ENCODE data around the gene CCDC187. TPM values are rescaled to one million over a fixed set of nuclear protein-coding genes. Genes with fewer than 3 reads are reported as not detected.
A peak's percentile ranks its signal among the peaks of the same experiment; 100 is the strongest.

Gene CCDC187
- total RNA-seq, 1 experiment from 2014 or later = not detected

GRCh38 chr9:136290508-136291000, 13.3 kb downstream of the CCDC187 start:
- DNase-seq (ENCODE audit: low read depth in 1 of 2, low spot score in 2 of 2) = no peak
- Histone ChIP-seq H3K36me3 (no peaks in the 10 kb centered on the region), H3K4me1 (replicated peaks) (0 out of 2 replicates have a peak, but pooled peaks cover 3% of the 10 kb centered on the region), H3K9me3 (replicated peaks) (no peaks in the 10 kb centered on the region), H3K27ac (no peak overlapping the region), H3K27me3 (replicated peaks) (peaks cover 6% of the 10 kb centered on the region; the same call in 1 of the 2 replicates), H3K4me3 (no peak overlapping the region)

DNA sequence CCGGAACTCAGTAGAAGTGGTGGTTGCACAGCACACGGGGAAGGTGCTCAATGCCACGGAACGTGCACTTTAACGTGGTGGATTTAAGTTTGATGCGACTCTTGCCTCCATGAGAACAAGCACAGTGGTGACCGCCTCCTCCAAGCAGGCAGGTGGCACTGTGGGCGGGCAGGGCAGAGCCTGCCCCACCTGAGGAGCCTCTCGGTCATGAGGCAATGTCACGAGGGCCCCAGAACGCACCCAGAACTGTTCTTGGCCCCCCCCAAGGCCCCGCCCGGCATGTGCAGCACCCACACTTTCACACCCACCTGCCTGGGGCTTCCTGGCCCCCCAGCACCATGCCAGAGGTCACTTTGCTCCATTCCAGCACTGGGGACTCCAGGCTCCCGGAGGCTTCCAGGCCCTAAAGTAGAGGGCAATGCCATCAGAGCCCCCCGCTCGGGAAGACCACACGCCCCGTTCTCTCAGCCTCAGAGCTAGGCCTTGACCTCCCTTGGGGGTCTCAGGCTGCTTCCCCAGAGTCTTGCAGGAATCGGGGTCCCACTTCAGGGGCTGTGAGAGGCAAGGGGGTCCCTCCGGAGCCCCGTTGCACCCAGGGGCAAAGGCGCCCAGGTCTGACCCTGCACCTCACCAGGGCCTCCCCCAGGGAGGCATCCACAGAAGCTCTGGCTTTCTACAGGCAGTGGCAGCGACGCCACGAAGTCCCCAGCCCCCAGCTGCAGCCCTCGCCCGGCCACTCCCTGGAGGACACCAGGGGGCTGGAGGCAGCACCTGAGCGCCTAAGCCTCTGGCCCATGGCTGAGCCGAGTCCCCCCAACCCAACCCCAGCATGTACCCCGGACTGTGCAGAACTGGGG, 14.0 kb downstream of the CCDC187 start:
- no peak overlapping the region for H3K27ac ChIP-seq
- no peaks in the 10 kb centered on the region for H3K36me3 ChIP-seq
- H3K27me3 ChIP-seq (replicated peaks) = peaks cover 6% of the 10 kb centered on the region; the same call in 1 of the 2 replicates
- no peaks in the 10 kb centered on the region for H3K9me3 ChIP-seq (replicated peaks)
- DNase-seq (ENCODE audit: low read depth in 1 of 2, low spot score in 2 of 2) = no peak
- no peak overlapping the region for H3K4me3 ChIP-seq
- 0 out of 2 replicates have a peak, but pooled peaks cover 3% of the 10 kb centered on the region for H3K4me1 ChIP-seq (replicated peaks)

GRCh38 chr9:136287960-136288753, 15.7 kb downstream of the CCDC187 start:
- Histone ChIP-seq H3K4me3 (no peak overlapping the region), H3K4me1 (replicated peaks) (0 out of 2 replicates have a peak, but pooled peaks cover 3% of the 10 kb centered on the region), H3K9me3 (replicated peaks) (no peaks in the 10 kb centered on the region), H3K36me3 (no peaks in the 10 kb centered on the region), H3K27ac (no peak overlapping the region), H3K27me3 (replicated peaks) (peaks cover 10% of the 10 kb centered on the region)
- DNase-seq (ENCODE audit: low read depth in 1 of 2, low spot score in 2 of 2) = no peak

DNA sequence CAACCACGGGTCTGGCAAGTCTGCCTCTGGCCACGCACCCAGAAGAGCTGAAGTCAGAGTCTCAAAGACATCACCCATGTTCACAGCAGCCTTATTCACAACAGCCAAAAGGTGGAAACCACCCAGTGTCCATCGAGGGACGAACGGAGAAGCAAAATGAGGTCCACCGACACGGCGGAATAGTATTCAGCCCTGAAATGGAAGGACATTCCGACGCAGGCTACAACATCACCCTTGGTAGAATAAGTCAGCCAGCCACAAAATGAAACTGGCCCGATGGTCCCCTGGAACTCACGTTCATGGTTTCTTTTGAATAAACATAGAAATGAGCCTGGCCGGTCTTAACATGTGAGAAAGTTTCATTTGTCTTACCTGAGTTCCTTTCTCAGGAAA, 16.9 kb downstream of the CCDC187 start:
- peaks cover 6% of the 10 kb centered on the region for H3K27me3 ChIP-seq (replicated peaks)
- H3K4me3 ChIP-seq = no peak overlapping the region
- H3K9me3 ChIP-seq (replicated peaks) = no peaks in the 10 kb centered on the region

DNA sequence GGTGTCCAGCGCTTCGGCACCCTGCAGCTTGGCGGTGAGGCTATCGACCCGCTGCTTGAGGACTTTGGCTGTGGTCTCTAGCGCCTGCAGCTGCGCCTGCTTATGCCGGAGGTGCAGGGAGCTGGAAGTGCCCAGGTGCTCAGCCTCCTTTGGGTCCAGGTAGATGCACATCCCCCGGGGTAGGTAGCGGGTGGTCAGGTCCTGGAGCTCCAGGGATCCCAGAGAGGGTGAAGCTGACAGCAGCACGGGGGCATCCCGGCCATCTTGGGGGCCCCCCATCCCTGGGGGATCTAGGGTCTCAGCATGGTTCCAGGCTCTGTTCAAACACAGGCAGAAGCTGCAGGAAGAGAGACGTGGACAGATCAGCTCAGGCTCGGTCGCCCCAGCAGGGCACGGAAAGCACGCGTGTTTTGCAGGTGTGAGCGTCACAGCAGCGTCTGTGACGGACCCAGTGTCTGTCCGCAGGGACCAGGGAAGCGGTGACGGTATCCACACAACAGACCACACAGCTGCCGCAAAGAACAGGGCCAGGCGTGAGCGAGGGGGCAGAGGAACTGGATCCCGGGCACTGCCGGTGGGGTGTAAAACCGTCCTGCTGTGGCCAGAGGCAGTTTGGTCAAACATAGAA, 17.4 kb downstream of the CCDC187 start:
- Histone ChIP-seq H3K9me3 (replicated peaks) (no peaks in the 10 kb centered on the region), H3K27ac (no peak overlapping the region), H3K36me3 (no peaks in the 10 kb centered on the region), H3K4me1 (replicated peaks) (no peaks in the 10 kb centered on the region), H3K4me3 (no peak overlapping the region), H3K27me3 (replicated peaks) (peaks cover 6% of the 10 kb centered on the region)
- no peak for DNase-seq (ENCODE audit: low read depth in 1 of 2, low spot score in 2 of 2)

More for the DNA sequence above, 16.9 kb downstream of the CCDC187 start:
- Histone ChIP-seq H3K27ac (no peak overlapping the region), H3K36me3 (no peaks in the 10 kb centered on the region), H3K4me1 (replicated peaks) (no peaks in the 10 kb centered on the region)
- no peak for DNase-seq (ENCODE audit: low read depth in 1 of 2, low spot score in 2 of 2)

DNA sequence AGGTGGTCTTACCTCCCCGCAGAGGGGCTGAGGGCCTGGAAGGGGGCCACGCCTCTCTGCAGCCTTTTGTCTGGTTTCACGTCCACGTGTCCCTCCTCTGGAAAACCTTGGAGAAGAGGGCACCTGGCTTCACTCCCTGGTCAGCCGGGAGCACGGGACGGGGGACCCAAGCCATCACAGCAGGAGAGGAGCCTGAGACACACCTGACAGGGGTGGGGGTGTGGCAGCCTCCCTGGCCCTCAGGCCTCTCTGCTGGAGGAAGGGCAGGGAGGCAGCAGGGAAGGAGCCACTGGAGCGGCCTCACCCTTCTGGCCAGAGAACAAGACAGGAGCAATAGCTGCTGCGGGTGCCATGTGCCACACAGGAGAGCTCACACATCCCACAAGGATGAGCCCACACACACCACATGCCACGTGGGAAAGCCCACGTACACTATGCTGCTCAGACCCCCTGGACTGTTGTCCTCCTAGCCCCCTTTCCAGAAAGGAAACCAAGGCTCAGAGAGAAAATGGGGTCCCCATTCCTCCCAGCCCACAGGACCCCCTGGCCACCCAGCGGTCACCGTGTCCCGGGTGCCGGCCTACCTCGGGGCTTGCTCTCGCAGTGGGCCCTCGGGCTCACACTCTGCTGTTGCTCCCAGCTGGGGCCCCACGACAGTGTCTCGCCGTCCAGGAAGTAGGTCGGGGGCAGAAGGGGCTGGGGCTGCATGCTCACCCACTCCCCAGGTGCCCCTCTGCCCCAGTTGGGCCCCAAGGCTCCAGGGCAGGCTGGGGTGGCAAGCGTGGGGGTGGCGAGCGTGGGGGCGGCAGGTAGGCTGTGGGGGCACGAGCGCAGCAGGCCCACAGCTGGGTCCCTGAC, 18.2 kb downstream of the CCDC187 start:
- H3K27me3 ChIP-seq (replicated peaks) = peaks cover 6% of the 10 kb centered on the region
- DNase-seq (ENCODE audit: low read depth in 1 of 2, low spot score in 2 of 2) = no peak

GRCh38 chr9:136284951-136285350, 18.9 kb downstream of the CCDC187 start:
- H3K36me3 ChIP-seq = no peaks in the 10 kb centered on the region
- DNase-seq (ENCODE audit: low read depth in 1 of 2, low spot score in 2 of 2) = no peak
- no peaks in the 10 kb centered on the region for H3K9me3 ChIP-seq (replicated peaks)
- H3K27me3 ChIP-seq (replicated peaks) = peaks cover 6% of the 10 kb centered on the region
- H3K4me1 ChIP-seq (replicated peaks) = no peaks in the 10 kb centered on the region
- H3K27ac ChIP-seq = no peak overlapping the region
- H3K4me3 ChIP-seq = no peak overlapping the region

More for the DNA sequence above, 18.2 kb downstream of the CCDC187 start:
- Histone ChIP-seq H3K27ac (no peak overlapping the region), H3K4me3 (no peak overlapping the region), H3K9me3 (replicated peaks) (no peaks in the 10 kb centered on the region), H3K4me1 (replicated peaks) (no peaks in the 10 kb centered on the region), H3K36me3 (no peaks in the 10 kb centered on the region)

DNA sequence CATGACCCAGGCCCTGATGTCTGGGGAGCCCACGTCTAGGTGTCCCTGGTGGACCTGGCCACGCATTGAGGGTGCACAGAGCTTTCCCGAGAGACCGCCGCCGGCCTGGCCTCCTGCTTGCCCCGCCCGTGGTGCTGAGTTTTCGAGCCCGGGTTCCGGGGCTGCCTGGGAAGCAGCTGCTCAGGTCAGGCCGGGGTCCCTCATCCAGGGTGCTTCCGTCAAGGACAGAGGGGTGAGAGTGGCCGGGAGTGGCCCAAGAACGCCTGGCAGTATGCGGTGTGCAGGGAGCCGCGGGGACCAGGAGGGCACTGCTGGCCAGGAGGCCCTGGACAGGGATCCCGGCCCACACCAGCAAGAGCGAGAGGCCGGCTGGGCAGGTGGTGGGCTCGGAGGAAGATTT, 19.6 kb downstream of the CCDC187 start:
- H3K36me3 ChIP-seq = no peaks in the 10 kb centered on the region
- peaks cover 6% of the 10 kb centered on the region for H3K27me3 ChIP-seq (replicated peaks)
- H3K27ac ChIP-seq = no peak overlapping the region
- no peaks in the 10 kb centered on the region for H3K9me3 ChIP-seq (replicated peaks)
- H3K4me1 ChIP-seq (replicated peaks) = no peaks in the 10 kb centered on the region
- no peak overlapping the region for H3K4me3 ChIP-seq
- DNase-seq (ENCODE audit: low read depth in 1 of 2, low spot score in 2 of 2) = no peak

GRCh38 chr9:136283291-136284235, 20.3 kb downstream of the CCDC187 start:
- H3K9me3 ChIP-seq (replicated peaks) = no peaks in the 10 kb centered on the region
- H3K4me1 ChIP-seq (replicated peaks) = no peaks in the 10 kb centered on the region
- DNase-seq (ENCODE audit: low read depth in 1 of 2, low spot score in 2 of 2) = peak; percentile 43 to 68
- no peaks in the 10 kb centered on the region for H3K36me3 ChIP-seq
- no peak overlapping the region for H3K4me3 ChIP-seq
- peaks cover 6% of the 10 kb centered on the region for H3K27me3 ChIP-seq (replicated peaks)
- no peak overlapping the region for H3K27ac ChIP-seq

- H3K4me3 ChIP-seq = no peak overlapping the region
- no peak for DNase-seq (ENCODE audit: low read depth in 1 of 2, low spot score in 2 of 2)
- no peaks in the 10 kb centered on the region for H3K4me1 ChIP-seq (replicated peaks)
Observed at GRCh38 chr9:136282272-136282861, 21.5 kb downstream of the CCDC187 start.

DNA sequence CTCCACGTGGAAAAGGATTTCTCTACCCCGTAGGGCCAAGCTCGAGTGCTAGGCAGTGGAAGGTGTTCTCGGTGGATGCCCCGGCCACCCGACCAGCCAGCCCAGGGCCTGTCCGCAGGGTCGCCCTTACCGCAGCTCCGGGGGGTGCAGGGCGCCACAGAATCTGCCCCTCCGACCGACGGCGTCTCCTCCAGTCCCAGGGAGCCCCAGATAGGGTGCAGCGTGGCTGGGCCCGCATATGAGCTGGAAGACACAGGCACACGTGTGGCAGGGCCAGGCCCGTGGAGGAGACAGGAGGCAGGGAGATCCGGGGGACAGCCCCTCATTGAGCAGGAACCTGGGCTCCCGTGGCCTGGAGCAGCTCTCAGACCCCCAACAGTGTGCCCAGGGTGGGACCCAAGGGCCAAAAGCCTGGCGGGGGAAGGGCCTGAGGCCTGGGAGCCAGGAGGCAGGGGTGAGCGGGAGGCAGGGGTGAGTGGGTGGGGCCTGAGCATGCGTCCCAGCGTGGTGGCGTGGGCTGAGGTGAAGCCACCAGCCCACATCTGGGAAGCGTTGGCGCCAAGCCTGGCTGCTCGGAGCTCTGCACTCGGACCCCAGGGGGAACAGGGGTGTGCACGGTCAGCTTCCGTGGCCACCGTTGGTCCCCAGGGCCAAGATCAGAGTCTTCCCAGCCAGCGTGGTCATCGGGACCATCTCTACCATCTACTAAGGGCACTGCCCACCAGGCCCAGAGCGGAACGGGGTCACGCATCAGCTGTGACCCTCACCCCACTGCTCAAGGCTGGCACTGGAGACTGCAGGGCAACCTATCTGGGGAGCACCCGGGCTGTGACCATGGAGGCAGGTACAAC, 22.2 kb downstream of the CCDC187 start:
- H3K27me3 ChIP-seq (replicated peaks) = peaks cover 9% of the 10 kb centered on the region
- DNase-seq (ENCODE audit: low read depth in 1 of 2, low spot score in 2 of 2) = no peak
- no peak overlapping the region for H3K27ac ChIP-seq
- H3K4me1 ChIP-seq (replicated peaks) = no peaks in the 10 kb centered on the region
- no peak overlapping the region for H3K4me3 ChIP-seq
- no peaks in the 10 kb centered on the region for H3K36me3 ChIP-seq
- no peaks in the 10 kb centered on the region for H3K9me3 ChIP-seq (replicated peaks)

More at GRCh38 chr9:136282272-136282861, 21.5 kb downstream of the CCDC187 start:
- no peak overlapping the region for H3K27ac ChIP-seq
- H3K27me3 ChIP-seq (replicated peaks) = peaks cover 6% of the 10 kb centered on the region
- no peaks in the 10 kb centered on the region for H3K9me3 ChIP-seq (replicated peaks)
- H3K36me3 ChIP-seq = no peaks in the 10 kb centered on the region

Data from SJSA1 (cell line).